Spleen (tissue), 11 donors: ENCODE data around the gene TEX29. TPM values are rescaled to one million over a fixed set of nuclear protein-coding genes. Genes with fewer than 3 reads are reported as not detected.

ENCODE experiments used
- DNase-seq: peaks from one replicate; pipeline ENCODE4 v3.0.0-alpha.2; 2020
- H3K27ac ChIP-seq, 8 donors: fragments of 200-600 bp; sonication (generic) in 7 of 8; 1 replicate in 4 of 8; 2 replicates in 4 of 8; pipeline versions ENCODE4 v1.5.0 to v1.8.0; 2016 to 2021; ENCODE audit warnings: inconsistent platforms in 4 of 8, mild to moderate bottlenecking in 4 of 8, moderate library complexity in 1 of 8
- H3K27me3 ChIP-seq, 7 donors: fragments of 200-600 bp; sonication (generic) in 6 of 7; replicated peaks in 1 of 7; 1 replicate in 4 of 7; 2 replicates in 3 of 7; pipeline versions ENCODE4 v1.5.0 to v1.8.0; 2016 to 2021; ENCODE audit warnings: inconsistent platforms in 3 of 7, mild to moderate bottlenecking in 1 of 7
- H3K36me3 ChIP-seq, 6 donors: fragments of 200-600 bp; sonication (generic) in 5 of 6; 1 replicate in 4 of 6; 2 replicates in 2 of 6; pipeline versions ENCODE4 v1.5.0 to v1.8.0; 2016 to 2021; ENCODE audit warnings: inconsistent platforms in 2 of 6
- H3K4me1 ChIP-seq, 6 donors: fragments of 200-600 bp; sonication (generic) in 5 of 6; 1 replicate in 3 of 6; 2 replicates in 3 of 6; pipeline versions ENCODE4 v1.5.0 to v1.8.0; 2016 to 2021; ENCODE audit warnings: inconsistent platforms in 3 of 6
- H3K4me3 ChIP-seq, 8 donors: fragments of 200-600 bp; sonication (generic) in 7 of 8; 1 replicate in 4 of 8; 2 replicates in 4 of 8; pipeline versions ENCODE4 v1.5.0 to v1.8.0; 2016 to 2021; ENCODE audit warnings: inconsistent platforms in 4 of 8, mild to moderate bottlenecking in 4 of 8, moderate library complexity in 2 of 8
- H3K9me3 ChIP-seq, 8 donors: fragments of 200-600 bp; sonication (generic) in 7 of 8; 1 replicate in 4 of 8; 2 replicates in 4 of 8; pipeline versions ENCODE4 v1.5.0 to v1.8.0; 2016 to 2021; ENCODE audit warnings: inconsistent platforms in 4 of 8
- CTCF ChIP-seq, 11 experiments: fragments of 200-600 bp in 7 of 11; fragments of 450-650 bp in 4 of 11; sonication (generic) in 4 of 11; IDR thresholded peaks in 8 of 11; conservative IDR thresholded peaks in 3 of 11; 1 replicate in 7 of 11; 2 replicates in 4 of 11; pipeline versions ENCODE4 v1.4.0 to v1.8.0; 2016 to 2021; ENCODE audit warnings: antibody characterized with exemption in 11 of 11, inconsistent platforms in 4 of 11, mild to moderate bottlenecking in 1 of 11
- POLR2A ChIP-seq, 3 donors: fragments of 450-650 bp; IDR thresholded peaks; one replicate each; pipeline ENCODE4 v1.5.1; 2017; ENCODE audit warnings: antibody characterized with exemption in 3 of 3, mild to moderate bottlenecking in 1 of 3
- POLR2AphosphoS5 ChIP-seq, 3 donors: sonication (generic); formaldehyde crosslinking; IDR thresholded peaks; one replicate each; pipeline ENCODE4 v1.5.1; 2017; ENCODE audit warnings: antibody characterized with exemption in 3 of 3
- WGBS, 5 donors: extraction: QIAGEN DNeasy Blood & Tissue Kit in 3 of 5; methylation state at CpG; one replicate each; pipeline versions ENCODE4 v1.1.5 to v1.1.7; 2013 to 2018; 5-methylcytosine and 5-hydroxymethylcytosine counted together
- intact Hi-C: fragments of 100-400 bp; cut with DNase I; formaldehyde crosslinking; loops from one replicate; pipeline ENCODE4 v1.15.0; 2023; ENCODE audit warnings: low total_unique reads
- polyA plus RNA-seq, 3 donors: library from polyadenylated mRNA; stranded (reverse); fragments of 200-250 nt; gene quantifications; one replicate each; pipeline ENCODE4 v1.2.1, GENCODE V29; 2013
- total RNA-seq, 7 donors: library from RNA; depleted of rRNA in 3 of 7; stranded (reverse); fragments of >200 nt in 3 of 7; fragmentation: NEBNext Ultra II Directional in 4 of 7; extraction: Animal tissue kit (Norgen Biotek cat#: 25700) in 4 of 7; gene quantifications; one replicate each; pipeline versions ENCODE4 v1.1.0 to v1.2.1, GENCODE V29; 2016 to 2021
- donor health status: healthy with polysubstance abuse.
- donor health status: DM: no; HTN: no; CAD: no; lungs with moderate emphysema.
- donor health status: DM: no; HTN: no; CAD: no.
- donor health status: Bipolar disorder and iron deficiency.
- donor health status: healthy.
- donor health status: DM: no; HTN: no; CAD: no.
- donor health status: DM: yes; HTN: yes; CAD: no.

TEX29 gene
- total and polyA plus RNA-seq, 10 donors, result 0.54 to 1.7 (median 0.70) TPM; not detected in 4

DNA sequence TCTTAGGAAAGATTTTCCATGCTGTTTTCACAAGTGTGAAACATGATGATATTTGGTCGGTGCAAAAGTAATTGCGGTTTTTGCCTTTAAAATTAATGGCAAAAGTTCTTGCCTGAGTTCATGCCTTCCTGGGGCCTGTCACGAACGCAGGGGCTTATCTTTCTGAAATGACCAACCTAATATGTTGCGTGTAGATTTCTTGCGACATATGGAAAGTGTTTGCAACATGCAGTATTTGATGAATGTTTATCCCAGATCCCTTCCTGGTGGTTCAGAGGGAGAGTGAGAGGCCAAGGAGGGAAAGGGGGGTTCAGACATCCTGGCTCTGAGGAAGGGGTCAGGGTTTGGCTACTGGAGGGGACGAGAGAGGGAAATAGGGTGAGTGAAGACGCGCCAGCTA, 72.0 kb downstream of the TEX29 start:
- 79 to 92% (median 86%) methylated on average over 9 of the region's 9 CpGs for WGBS, 5 donors
- H3K4me3 ChIP-seq, result no peak overlapping the region
- H3K27me3 ChIP-seq, result peaks cover 0 to 16% (median 0%) of the 10 kb centered on the region in 7 donors
- no peak overlapping the region for H3K27ac ChIP-seq
- TF ChIP-seq CTCF (IDR thresholded peaks at IDR 0.05 in 8 of 11, conservative IDR thresholded peaks at IDR 0.05 in 3 of 11), result no peak
- no peak for TF ChIP-seq POLR2AphosphoS5 (IDR thresholded peaks at IDR 0.05)
- TF ChIP-seq POLR2A (IDR thresholded peaks at IDR 0.05), result no peak
- H3K36me3 ChIP-seq, result no peaks in the 10 kb centered on the region
- intact Hi-C loops, result no loop called here
- no peaks in the 10 kb centered on the region for H3K9me3 ChIP-seq
- DNase-seq, result no peak
- H3K4me1 ChIP-seq, result no peaks in the 10 kb centered on the region

- Histone ChIP-seq H3K27ac (no peak overlapping the region), H3K4me3 (no peak overlapping the region), H3K9me3 (no peaks in the 10 kb centered on the region), H3K27me3 (peaks cover 0 to 12% (median 0%) of the 10 kb centered on the region in 7 donors), H3K36me3 (no peaks in the 10 kb centered on the region), H3K4me1 (no peaks in the 10 kb centered on the region)
- 74 to 89% (median 79%) methylated on average over 6 to 8 of the region's 8 CpGs for WGBS, 5 donors
- intact Hi-C loops, result no loop called here
- DNase-seq, result peak; percentile 47
- TF ChIP-seq CTCF (IDR thresholded peaks at IDR 0.05 in 8 of 11, conservative IDR thresholded peaks at IDR 0.05 in 3 of 11) (no peak), POLR2AphosphoS5 (IDR thresholded peaks at IDR 0.05) (no peak), POLR2A (IDR thresholded peaks at IDR 0.05) (no peak)
Measured at GRCh38 chr13:111393221-111393790, 72.9 kb downstream of the TEX29 start.

Other genes with a start within 250 kb of the TEX29 start
- gene ARHGEF7, start 205.3 kb upstream of the TEX29 start, total RNA-seq, result 100 to 1,000 TPM; 102 to 192 (median 145) TPM
- 10 to 100 TPM; 18.0 to 39.1 (median 32.1) TPM for gene ARHGEF7, start 205.3 kb upstream of the TEX29 start, polyA plus RNA-seq